HCT116 (cell line): Measurements from ENCODE around the gene ARHGAP27. TPM values are rescaled to one million over a fixed set of nuclear protein-coding genes. Genes with fewer than 3 reads are reported as not detected.

Experiments
- ATAC-seq: fragments of 200-7000 bp; cut with Tn5 transposase; 2 replicates; pipeline ENCODE4 v1.9.1; 2020; ENCODE audit warnings: mild to moderate bottlenecking, moderate library complexity
- BruUV-seq: library from RNA; stranded (reverse); fragments of 400-500 nt; replicated peaks from 2 replicates; lab custom pipeline; 2021; lab: Mats Ljungman, UMichigan
- CTCF ChIA-PET: fragments of 300-600 bp; sonication (Branson Sonifier 250); formaldehyde crosslinking; loops from one replicate; lab custom pipeline; 2021; ENCODE audit warnings: antibody characterized with exemption; lab: Charles Lee
- POLR2A ChIA-PET: fragments of 300-600, 350-600 bp; sonication (Branson Sonifier 250); formaldehyde crosslinking; loops from one replicate; lab custom pipeline; 2021; ENCODE audit warnings: antibody characterized with exemption; lab: Charles Lee
- RAD21 ChIA-PET, 2 experiments: fragments of 300-600 bp; sonication (Branson Sonifier 250); formaldehyde crosslinking; loops; one replicate each; lab custom pipeline; 2023; ENCODE audit warnings: low total read pairs in 2 of 2; ENCODE audit not compliant: uncharacterized antibody in 2 of 2, unreplicated experiment in 2 of 2, low non-redundant PET in 1 of 2; lab: Charles Lee
- DNase-seq: peaks from one replicate; pipeline ENCODE4 v3.0.0-alpha.2; 2010; ENCODE audit warnings: low read depth, low spot score
- H2AFZ ChIP-seq: fragments of 200-600 bp; shearing (Covaris generic), sonication (generic); 2 replicates; pipeline ENCODE4 v1.6.1; 2017; ENCODE audit warnings: low read depth, mixed run types, mixed read lengths, antibody characterized with exemption, low read length; ENCODE audit not compliant: poor library complexity, severe bottlenecking
- H3K27ac ChIP-seq: 2 replicates; pipeline ENCODE4 v1.5.1; 2012; ENCODE audit warnings: low read depth, low read length
- H3K27me3 ChIP-seq: fragments of 200-600 bp; sonication (generic); 2 replicates; pipeline ENCODE4 v1.6.1; 2016; ENCODE audit warnings: mixed run types, low read length, mixed read lengths; ENCODE audit not compliant: insufficient read depth
- H3K36me3 ChIP-seq, 2 experiments: fragments of 200-500 bp in 1 of 2; fragments of 200-600 bp in 1 of 2; sonication (Bioruptor generic) in 1 of 2; sonication (generic) in 1 of 2; 2 replicates each; pipeline versions ENCODE4 v1.5.1 to v1.6.1; 2014 to 2016; ENCODE audit warnings: low read length in 2 of 2, inconsistent platforms in 1 of 2, mixed read lengths in 1 of 2, mixed run types in 1 of 2; ENCODE audit not compliant: insufficient read depth in 2 of 2, control insufficient read depth in 1 of 2
- H3K4me1 ChIP-seq, 2 experiments: fragments of 200-600 bp in 1 of 2; sonication (generic) in 1 of 2; 2 replicates each; pipeline versions ENCODE4 v1.5.1 to v1.6.1; 2012 to 2017; ENCODE audit warnings: low read length in 2 of 2, inconsistent platforms in 1 of 2, mild to moderate bottlenecking in 1 of 2, mixed read lengths in 1 of 2, mixed run types in 1 of 2, moderate library complexity in 1 of 2; ENCODE audit not compliant: insufficient read depth in 2 of 2, control insufficient read depth in 1 of 2
- H3K4me2 ChIP-seq: fragments of 200-600 bp; sonication (generic); 2 replicates; pipeline ENCODE4 v1.6.1; 2017; ENCODE audit warnings: mixed run types, low read length, mixed read lengths
- H3K4me3 ChIP-seq, 2 experiments: fragments of 200-600 bp in 1 of 2; sonication (generic) in 1 of 2; replicated peaks in 1 of 2; 2 replicates each; pipeline ENCODE4 v1.5.1; 2011 to 2016; ENCODE audit warnings: low read length in 2 of 2, control low read depth in 1 of 2, low read depth in 1 of 2, mild to moderate bottlenecking in 1 of 2, mixed read lengths in 1 of 2, mixed run types in 1 of 2
- H3K79me2 ChIP-seq: fragments of 200-600 bp; sonication (generic); 2 replicates; pipeline ENCODE4 v1.6.1; 2017; ENCODE audit warnings: mild to moderate bottlenecking, mixed run types, low read length, moderate library complexity, mixed read lengths; ENCODE audit not compliant: insufficient read depth
- H3K9ac ChIP-seq: fragments of 200-600 bp; sonication (generic); 2 replicates; pipeline ENCODE4 v1.6.1; 2016; ENCODE audit warnings: low read length, mixed read lengths
- H3K9me2 ChIP-seq: fragments of 200-600 bp; sonication (generic), shearing (Covaris generic); 2 replicates; pipeline ENCODE4 v1.6.1; 2017; ENCODE audit warnings: mixed run types, mild to moderate bottlenecking, moderate library complexity; ENCODE audit not compliant: insufficient read depth
- H3K9me3 ChIP-seq, 2 experiments: fragments of 200-500 bp in 1 of 2; fragments of 200-600 bp in 1 of 2; sonication (Bioruptor generic) in 1 of 2; sonication (generic) in 1 of 2; 2 replicates each; pipeline ENCODE4 v1.6.1; 2014 to 2017; ENCODE audit warnings: low read length in 2 of 2, mixed read lengths in 2 of 2, inconsistent platforms in 1 of 2, low read depth in 1 of 2, mild to moderate bottlenecking in 1 of 2, mixed run types in 1 of 2, moderate library complexity in 1 of 2; ENCODE audit not compliant: control insufficient read depth in 1 of 2, insufficient read depth in 1 of 2
- H4K20me1 ChIP-seq: fragments of 200-600 bp; sonication (generic), shearing (Covaris generic); 2 replicates; pipeline ENCODE4 v1.6.1; 2017; ENCODE audit warnings: mixed run types, mild to moderate bottlenecking, moderate library complexity; ENCODE audit not compliant: insufficient read depth
- ATF3 ChIP-seq: IDR thresholded peaks from 2 replicates; pipeline ENCODE4 v1.6.1; 2012
- CBX3 ChIP-seq: IDR thresholded peaks from 2 replicates; pipeline ENCODE4 v1.6.1; 2012; ENCODE audit warnings: low read depth
- EGR1 ChIP-seq: IDR thresholded peaks from 2 replicates; pipeline ENCODE4 v1.6.1; 2012; ENCODE audit warnings: low read depth
- ELF1 ChIP-seq: IDR thresholded peaks from 2 replicates; pipeline ENCODE4 v1.6.1; 2012; ENCODE audit warnings: low read depth, borderline replicate concordance
- EZH2 ChIP-seq: fragments of 200-600 bp; sonication (generic); IDR thresholded peaks from 2 replicates; pipeline ENCODE4 v1.6.1; 2017; ENCODE audit warnings: antibody characterized with exemption, mixed run types
- JUND ChIP-seq: IDR thresholded peaks from 2 replicates; pipeline ENCODE4 v1.6.1; 2012
- POLR2A ChIP-seq: IDR thresholded peaks from 2 replicates; pipeline ENCODE4 v1.7.0; 2011; ENCODE audit warnings: borderline replicate concordance; ENCODE audit not compliant: insufficient read depth, insufficient read length; ENCODE audit errors: extremely low read depth
- POLR2AphosphoS5 ChIP-seq: IDR thresholded peaks from 2 replicates; pipeline ENCODE4 v1.6.1; 2011; ENCODE audit warnings: mild to moderate bottlenecking, low read depth, low read length, moderate library complexity
- REST ChIP-seq: IDR thresholded peaks from 2 replicates; pipeline ENCODE4 v1.6.1; 2012; ENCODE audit warnings: low read depth
- SP1 ChIP-seq: IDR thresholded peaks from 2 replicates; pipeline ENCODE4 v1.6.1; 2012; ENCODE audit warnings: low read depth
- SRF ChIP-seq: IDR thresholded peaks from 2 replicates; pipeline ENCODE4 v1.6.1; 2012; ENCODE audit warnings: low read depth
- YY1 ChIP-seq: IDR thresholded peaks from 2 replicates; pipeline ENCODE4 v1.6.1; 2011; ENCODE audit warnings: low read length, low read depth, moderate library complexity, mild to moderate bottlenecking; ENCODE audit not compliant: insufficient replicate concordance; ENCODE audit errors: extremely low read depth
- ZFX ChIP-seq: fragments of 450-650 bp; IDR thresholded peaks from 2 replicates; pipeline ENCODE4 v1.6.1; 2017
- ZNF274 ChIP-seq: fragments of 200-500 bp; sonication (Bioruptor generic); IDR thresholded peaks from 2 replicates; pipeline ENCODE4 v1.6.1; 2014; ENCODE audit warnings: mild to moderate bottlenecking, low read depth, low read length, inconsistent platforms
- intact Hi-C: fragments of 100-400 bp; cut with micrococcal nuclease; formaldehyde crosslinking; loops from 2 replicates; pipeline ENCODE4 v1.10.0; 2022
- total RNA-seq: library from RNA; stranded (reverse); gene quantifications from one replicate; pipeline ENCODE4 v1.2.1, GENCODE V29; 2021; ENCODE audit not compliant: unreplicated experiment
- TF ChIP-seq, protein P1 (sequence below): IDR thresholded peaks from 2 replicates; pipeline ENCODE4 v1.6.1; 2011; ENCODE audit warnings: mild to moderate bottlenecking, low read length, moderate library complexity; ENCODE audit not compliant: insufficient replicate concordance; ENCODE audit errors: extremely low read depth
- TF ChIP-seq, protein P2 (sequence below): IDR thresholded peaks from 2 replicates; pipeline ENCODE4 v1.6.1; 2012

Gene ARHGAP27
- total RNA-seq, 1 experiment from 2014 or later, result 46.7 TPM

DNA sequence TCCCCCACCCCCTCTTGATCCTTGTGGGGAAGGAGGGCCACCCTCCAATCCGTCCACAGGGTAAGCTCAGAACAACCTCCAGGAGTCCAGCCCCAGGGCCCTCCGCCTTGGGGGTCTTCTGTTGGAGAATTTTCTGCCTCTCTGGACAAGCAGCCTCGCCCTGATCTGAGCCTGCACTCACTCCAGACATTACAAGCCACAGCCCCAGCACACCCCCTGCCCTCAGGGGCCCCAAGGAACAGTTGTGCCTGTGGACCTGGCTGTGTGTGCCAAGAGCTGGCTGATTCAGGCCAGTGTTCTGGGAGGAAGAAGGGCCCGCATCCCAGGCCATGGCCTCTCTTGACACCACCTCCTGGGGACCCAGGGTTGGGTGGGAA lies 477 bp upstream of the ARHGAP27 start:
- POLR2A ChIA-PET, result interaction anchor here (0.6 kb wide), 1 partner anchor 50 kb away, joined by 4 read pairs; no protein-coding TSS in a partner anchor
- Histone ChIP-seq H3K4me2 (peak overlapping the region; percentile 100), H3K4me1 (peaks cover 10 to 35% of the 10 kb centered on the region in 2 experiments), H4K20me1 (no peaks in the 10 kb centered on the region), H3K9me2 (no peaks in the 10 kb centered on the region), H3K9ac (peak overlapping the region; percentile 71), H3K27ac (no peak overlapping the region; the same call in 1 of the 2 replicates), H3K79me2 (no peaks in the 10 kb centered on the region), H2AFZ (no peak overlapping the region), H3K36me3 (no peaks in the 10 kb centered on the region), H3K27me3 (no peaks in the 10 kb centered on the region), H3K4me3 (peak overlapping the region; percentile 72 to 79), H3K9me3 (no peaks in the 10 kb centered on the region)
- ATAC-seq (no peak), DNase-seq (no peak)
- BruUV-seq, result no TSS peak
- CTCF ChIA-PET, result no interaction called here
- TF ChIP-seq ZFX, result no peak
- TF ChIP-seq ZNF274, result no peak
- no peak for TF ChIP-seq REST
- TF ChIP-seq JUND, result no peak
- TF ChIP-seq SP1, result no peak
- no peak for TF ChIP-seq YY1
- TF ChIP-seq SRF, result no peak
- no peak for TF ChIP-seq CBX3
- no peak for TF ChIP-seq POLR2A
- TF ChIP-seq ELF1, result no peak
- TF ChIP-seq EZH2, result no peak
- TF ChIP-seq, protein P1, sequence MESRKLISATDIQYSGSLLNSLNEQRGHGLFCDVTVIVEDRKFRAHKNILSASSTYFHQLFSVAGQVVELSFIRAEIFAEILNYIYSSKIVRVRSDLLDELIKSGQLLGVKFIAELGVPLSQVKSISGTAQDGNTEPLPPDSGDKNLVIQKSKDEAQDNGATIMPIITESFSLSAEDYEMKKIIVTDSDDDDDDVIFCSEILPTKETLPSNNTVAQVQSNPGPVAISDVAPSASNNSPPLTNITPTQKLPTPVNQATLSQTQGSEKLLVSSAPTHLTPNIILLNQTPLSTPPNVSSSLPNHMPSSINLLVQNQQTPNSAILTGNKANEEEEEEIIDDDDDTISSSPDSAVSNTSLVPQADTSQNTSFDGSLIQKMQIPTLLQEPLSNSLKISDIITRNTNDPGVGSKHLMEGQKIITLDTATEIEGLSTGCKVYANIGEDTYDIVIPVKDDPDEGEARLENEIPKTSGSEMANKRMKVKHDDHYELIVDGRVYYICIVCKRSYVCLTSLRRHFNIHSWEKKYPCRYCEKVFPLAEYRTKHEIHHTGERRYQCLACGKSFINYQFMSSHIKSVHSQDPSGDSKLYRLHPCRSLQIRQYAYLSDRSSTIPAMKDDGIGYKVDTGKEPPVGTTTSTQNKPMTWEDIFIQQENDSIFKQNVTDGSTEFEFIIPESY, result no peak
- TF ChIP-seq POLR2AphosphoS5, result no peak
- TF ChIP-seq EGR1, result no peak
- TF ChIP-seq, protein P2, sequence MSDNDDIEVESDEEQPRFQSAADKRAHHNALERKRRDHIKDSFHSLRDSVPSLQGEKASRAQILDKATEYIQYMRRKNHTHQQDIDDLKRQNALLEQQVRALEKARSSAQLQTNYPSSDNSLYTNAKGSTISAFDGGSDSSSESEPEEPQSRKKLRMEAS, result no peak
- TF ChIP-seq ATF3, result no peak
- RAD21 ChIA-PET, result no interaction called here
- intact Hi-C loops, result no loop called here
